GM21825 (cell line): Measurements from ENCODE around the gene RNF13.
"Not testable (repeated sequence)": the region's sequence is repeated elsewhere in the genome, so short reads cannot be mapped to it uniquely, and the experiment has no call there.

Source experiments
- ATAC-seq: cut with Tn5 transposase; IDR thresholded peaks from one replicate; pipeline ENCODE4 v1.9.1; 2021; ENCODE audit warnings: mild to moderate bottlenecking, moderate library complexity; ENCODE audit not compliant: unreplicated experiment

RNF13 gene

DNA sequence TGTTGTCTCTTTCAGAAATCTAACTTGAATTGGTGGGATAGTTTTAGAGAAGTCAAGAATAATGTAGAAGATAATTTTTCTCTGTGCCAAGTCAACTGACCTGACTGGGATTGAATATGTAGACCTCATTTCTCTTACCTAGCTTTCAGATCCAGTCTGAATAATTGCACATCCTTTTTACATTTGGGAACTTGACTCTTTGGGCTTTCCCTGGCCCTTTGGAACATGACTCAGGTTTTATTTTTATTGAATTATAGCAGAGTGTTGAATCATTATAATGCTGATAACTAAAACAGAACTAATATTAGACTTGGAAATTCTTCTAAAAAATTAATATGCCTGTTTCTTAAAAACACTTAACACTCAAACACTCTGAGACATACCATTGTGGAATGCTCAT lies 81.2 kb downstream of the RNF13 start:
- no peak for ATAC-seq

DNA sequence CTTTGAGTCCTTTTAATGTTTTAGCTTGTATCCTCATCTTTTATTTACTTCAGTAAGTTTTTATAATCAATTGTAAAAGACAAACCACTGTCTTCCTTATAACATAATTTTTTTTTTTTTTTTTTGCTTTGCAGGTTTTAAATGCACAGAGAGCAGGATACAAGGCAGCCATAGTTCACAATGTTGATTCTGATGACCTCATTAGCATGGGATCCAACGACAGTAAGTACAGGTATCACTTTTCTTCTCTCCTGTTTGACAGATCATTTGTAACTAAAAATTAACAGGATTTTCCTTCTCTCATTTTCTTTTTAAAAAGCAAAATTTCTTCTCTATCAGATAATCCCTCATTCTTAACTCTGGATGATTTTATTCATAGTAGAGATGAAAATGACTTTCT lies 82.3 kb downstream of the RNF13 start:
- ATAC-seq: no peak

DNA sequence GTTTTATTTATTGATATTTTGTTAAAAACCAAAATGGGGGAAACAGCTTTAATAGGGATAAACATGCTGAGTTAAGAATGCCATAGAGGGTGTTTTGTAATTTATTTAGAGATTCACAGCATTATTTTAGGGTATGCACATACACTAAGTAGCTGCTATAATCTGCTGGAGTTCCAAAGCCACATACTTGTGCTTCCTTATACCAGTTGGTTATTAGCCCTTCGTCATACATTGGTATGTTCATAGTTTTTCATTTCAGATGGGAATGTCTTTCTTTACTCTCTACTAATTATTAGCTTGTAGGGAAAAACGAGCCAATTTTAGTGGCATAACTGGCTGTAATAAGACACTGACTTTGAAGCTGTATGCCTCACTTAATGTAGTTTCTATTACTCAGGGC lies 82.8 kb downstream of the RNF13 start:
- no peak for ATAC-seq

DNA sequence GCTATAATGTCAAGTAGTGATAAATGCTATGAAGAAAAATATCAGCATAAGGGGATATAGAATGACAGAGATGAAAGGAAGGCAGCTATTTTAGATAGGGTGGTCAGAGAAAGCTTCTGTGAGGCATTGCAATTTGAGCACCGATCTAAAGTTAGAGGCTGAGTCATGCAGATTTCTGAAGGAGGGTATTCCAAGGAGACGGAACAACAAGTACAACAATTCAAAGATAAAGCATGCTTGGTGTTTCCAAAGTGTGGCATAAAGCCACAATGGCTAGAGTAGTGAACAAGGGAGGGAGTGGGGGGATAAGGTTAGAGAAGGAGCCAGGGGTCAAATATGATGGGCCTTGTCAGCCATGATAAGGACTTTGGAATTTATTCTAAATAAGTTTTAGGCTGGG lies 85.8 kb downstream of the RNF13 start:
- no peak for ATAC-seq

DNA sequence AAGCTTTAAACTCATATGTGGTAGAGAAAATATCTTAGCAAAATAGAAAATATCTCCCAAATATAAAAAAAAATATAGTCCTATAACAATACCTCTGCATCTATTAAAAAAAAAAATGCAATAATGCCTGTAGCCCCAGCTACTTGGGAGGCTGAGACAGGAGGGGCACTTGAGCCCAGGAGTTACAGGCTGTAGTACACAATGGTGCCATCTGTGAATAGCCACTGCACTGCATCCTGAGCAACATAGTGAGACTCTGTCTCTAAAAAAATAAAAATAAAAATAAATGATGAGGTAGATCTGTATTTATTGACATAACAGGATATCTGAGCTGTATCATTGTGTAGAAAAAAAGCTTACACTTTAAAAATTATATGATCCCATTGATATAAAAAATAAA lies 87.3 kb downstream of the RNF13 start:
- no peak for ATAC-seq

DNA sequence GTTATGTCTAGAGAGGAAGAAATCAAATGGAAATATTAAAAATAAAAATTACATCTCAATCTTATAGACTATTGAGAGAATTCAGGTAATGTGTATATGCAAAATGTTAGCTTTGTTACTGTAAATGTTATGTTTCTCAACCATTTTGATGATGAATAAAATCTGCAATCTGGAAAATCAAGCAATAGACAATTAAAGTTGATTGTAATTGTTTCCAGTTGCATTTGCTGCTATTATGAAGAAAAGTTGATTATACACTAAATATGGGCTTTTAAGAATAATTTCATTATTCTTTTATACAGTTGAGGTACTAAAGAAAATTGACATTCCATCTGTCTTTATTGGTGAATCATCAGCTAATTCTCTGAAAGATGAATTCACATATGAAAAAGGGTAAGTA lies 88.8 kb downstream of the RNF13 start:
- ATAC-seq: no peak

DNA sequence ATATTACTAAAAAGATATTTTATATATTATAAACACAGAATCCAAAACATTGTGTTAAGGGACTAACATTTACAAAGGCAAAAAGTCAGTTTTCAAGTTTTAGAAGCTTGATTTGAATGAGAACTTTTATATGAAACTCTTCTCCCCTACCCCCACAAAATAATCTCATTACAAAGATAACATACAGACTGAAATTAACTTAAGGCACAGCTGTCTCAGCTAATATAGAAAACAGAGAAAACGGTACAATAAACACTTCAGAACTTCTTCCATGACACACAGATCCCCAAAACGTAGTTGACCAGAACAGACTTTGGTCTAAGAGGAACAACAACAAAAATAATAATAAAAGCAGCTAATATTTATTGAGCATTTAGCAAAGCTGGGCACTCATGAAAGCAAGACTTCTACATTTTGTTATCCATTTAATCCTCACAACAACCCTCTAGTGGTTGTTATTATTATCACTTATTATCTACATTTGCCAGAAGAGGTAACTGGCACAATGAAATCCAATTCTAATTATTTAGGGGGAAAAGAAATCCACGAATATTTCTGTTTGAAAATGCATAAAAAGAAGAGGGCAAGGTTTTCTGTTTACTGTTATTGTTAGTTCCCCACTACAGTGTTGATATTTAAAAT lies 89.6 kb downstream of the RNF13 start:
- ATAC-seq: no peak

DNA sequence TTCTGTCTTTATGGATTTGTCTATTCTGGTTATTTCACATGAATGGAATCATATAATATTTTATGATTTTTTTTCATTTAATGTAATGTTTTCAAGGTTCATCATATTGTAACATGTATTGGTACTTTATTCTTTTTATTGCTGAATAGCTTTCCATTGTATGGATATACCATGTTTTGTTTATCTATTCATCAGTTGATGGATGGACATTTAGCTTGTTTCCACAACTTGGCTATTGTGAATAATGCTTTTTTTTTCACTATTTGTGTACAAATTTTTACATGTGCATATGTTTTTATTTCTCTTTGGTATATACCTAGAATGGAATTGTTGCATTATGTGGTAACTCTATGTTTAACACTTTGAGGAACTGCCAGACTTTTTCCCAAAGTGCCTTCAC lies 93.0 kb downstream of the RNF13 start:
- ATAC-seq: no peak

DNA sequence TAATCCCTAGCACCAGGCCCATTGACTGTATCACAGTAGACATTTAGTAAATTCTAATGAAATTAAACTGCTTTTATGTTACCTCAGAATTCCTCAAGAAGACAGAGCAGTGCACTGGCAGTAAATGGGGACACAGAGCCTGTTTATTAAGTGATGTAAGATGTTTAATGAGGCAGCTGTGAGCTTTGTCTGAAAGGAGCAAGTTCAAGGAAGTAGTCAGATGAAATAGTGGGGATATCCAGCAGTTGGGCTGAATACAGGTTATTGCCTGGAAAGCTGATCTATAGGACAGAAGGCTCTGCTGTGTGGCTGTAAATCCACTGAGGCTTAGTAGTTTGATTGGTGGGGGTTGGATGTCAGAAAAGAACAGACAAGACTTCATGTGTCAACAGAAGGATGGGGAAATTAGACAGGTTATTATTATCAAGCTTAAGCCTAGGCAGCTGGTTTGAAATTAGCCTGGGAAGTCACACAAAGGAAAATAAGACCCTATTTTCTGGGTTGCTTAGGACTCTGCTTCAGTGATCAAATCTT lies 95.5 kb downstream of the RNF13 start:
- no peak for ATAC-seq

DNA sequence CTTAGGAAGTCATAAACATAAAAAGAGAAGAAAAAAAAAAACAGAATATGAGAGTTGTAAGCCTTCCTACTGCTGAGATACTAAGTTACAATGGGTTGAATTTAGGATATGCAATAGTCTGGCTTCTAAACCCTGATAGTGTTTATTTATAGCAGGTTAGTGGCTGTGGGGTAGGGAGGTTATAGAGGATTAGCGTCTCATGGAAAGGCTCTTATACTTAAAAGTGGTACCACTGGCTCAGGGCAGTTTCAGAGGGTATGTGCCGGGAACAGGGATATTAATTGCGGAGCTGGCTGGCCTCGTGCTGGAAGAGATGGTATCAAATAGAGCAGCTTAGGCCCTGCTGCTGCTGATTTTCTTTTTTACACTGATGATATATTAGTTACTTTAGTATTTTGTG lies 96.9 kb downstream of the RNF13 start:
- ATAC-seq: no peak

DNA sequence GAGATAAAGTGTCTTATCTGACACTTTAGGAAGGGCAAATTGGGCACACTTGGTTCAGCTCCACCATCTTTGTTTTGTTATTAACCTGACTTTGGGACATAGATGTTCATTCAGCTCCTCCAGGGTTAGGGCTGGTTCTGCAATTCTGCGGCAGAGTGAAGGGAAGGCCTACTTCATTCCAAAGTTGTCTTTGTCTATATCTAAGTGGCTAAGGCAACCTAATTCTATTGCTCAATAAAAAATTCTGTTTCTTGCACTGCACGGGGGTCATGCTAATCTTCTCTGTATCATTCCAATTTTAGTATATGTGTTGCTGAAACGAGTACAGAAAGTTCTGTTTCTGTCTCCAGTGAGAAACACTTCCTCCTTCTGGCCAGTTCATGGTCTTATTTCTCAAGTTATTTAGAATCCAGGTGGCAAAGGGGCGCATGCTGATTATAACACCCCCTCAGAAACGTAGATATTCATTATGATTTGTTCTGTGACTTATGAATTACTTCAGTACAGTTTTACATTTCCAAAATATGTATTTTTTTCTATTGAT lies 104.2 kb downstream of the RNF13 start:
- ATAC-seq: no peak

DNA sequence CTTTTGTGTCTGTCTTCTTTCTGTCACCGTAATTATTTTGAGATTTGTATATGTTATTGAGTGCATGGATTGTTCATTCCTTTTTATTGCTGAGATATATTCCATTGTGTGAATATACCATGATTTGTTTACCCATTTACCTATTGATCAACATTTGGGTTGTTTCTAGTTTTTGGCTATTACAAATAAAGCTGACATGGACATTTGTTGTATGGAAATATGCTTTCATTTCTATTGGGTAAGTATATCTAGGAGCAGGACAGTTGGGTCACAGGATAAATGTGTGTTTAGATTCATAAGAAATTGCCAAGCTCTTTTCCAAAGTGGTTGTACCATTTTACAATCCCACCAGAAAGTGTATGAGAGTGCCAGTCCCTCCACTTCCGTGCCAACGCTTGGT lies 106.5 kb downstream of the RNF13 start:
- no peak for ATAC-seq

DNA sequence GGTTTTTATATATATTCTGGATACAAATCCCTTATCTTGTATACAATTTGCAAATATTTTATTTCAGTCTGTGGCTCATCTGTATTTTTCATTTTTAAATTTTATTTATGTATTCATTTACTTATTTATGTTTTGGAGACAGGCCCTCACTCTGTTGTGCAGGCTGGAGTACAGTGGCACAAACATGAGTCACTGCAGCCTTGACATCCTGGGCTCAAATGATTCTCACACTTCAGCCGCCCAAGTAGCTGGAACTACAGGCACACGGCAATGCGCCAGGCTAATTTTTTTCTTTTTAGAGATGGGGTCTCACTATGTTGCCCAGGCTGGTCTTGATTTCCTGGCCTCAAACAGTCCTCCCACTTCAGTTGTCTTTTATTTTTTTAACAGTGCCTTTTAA lies 107.1 kb downstream of the RNF13 start:
- no peak for ATAC-seq

DNA sequence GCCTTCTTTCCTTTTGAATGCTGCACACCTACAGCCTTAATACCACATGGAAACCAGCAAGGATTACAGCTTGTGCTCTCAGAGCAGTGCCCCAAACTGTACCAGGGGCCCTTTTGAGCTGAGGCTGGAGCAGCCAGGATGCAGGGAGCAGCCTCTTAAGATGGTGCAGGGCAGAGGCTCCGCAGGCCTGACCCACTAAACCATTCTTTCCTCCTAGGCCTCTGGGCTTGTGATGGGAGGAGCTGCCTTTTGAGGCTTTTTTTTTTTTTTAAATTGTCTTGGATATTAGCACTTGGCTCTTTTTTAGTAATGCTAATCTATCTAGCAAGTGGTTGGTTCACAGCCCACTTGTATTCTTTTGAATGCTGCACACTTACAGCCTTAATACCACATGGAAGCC lies 120.0 kb downstream of the RNF13 start:
- no peak for ATAC-seq

DNA sequence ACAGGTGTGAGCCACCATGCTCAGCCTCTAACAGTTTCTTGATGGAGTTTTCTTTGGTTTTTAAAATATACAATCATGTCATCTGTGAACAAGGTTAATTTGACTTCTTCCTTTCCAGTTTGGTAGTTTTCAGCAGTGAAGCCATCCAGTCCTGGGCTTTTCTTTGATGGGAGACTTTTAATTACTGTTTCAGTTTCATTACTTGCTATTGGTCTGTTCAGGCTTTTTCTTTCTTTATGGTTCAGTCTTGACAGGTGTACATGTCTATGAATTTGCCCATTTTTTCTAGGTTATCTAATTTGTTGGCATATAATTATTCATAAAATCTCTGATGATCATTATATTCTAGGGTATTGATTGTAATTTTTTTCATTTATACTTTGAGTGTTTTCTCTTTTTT lies 120.8 kb downstream of the RNF13 start:
- ATAC-seq: peak; percentile 57

DNA sequence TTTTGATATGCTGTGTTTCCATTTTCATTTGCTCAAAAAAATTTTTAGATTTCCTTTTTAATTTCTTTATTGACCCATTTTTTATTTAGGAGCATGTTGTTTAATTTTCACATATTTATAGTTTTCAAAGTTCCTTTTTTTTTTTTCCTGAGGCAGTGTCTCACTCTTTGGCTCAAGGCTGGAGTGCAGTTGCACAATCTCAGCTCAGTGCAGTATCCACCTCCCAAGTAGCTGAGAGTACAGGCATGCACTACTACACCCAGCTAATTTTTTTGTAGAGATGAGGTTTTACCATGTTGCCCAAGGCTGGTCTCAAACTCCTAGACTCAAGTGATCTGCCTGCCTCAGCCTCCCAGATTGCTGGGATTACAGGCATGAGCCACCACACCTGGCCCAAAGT lies 121.5 kb downstream of the RNF13 start:
- no peak for ATAC-seq

DNA sequence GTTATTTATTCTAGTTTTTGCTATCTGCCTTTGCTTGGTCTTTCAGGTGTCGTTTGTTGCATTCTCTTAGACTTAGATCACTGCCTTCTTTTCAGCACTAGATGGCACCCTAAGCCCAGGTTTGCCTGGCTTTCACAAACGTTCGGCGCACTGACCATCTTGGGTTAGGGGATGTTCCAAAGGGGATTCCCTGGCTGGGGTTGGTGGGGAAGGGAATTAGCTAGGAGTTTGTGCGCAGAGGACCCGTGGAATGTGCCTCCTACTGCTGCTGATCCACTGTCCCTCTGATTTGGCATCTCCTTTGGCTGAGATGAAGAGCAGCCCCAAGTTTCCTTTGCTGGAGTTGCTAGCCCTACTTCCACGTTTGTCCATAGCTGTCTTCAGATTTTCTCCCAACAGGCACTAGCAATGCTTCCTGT lies 123.8 kb downstream of the RNF13 start:
- ATAC-seq: peak; percentile 67

DNA sequence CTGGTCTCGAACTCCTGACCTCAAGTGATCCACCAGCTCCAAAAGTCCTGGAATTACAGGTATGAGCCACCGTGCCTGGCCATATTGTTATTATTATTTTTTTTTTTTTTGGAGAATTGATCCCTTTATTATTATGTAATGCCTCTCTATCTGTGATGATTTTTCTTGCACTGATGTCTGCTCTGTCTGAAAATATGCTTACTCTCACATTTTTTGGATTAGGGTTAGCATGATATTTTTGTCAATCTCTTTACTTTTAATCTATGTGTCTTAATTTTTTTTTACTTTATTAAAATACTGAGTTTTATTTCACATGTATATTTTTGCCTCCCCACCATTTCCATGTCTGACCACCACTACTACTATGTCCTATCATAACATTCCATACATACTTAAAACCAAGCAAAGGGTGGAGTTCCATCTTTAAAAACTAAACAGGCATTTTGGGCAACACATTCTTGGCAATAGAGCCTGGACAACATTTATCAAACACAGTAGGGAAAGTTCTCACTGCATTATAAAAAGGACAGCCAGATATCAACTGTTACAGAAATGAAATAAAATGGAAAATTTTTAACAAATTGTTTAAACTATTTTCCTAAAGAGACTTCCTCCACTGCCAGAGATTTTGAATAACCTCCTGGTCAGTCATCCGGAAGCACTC lies 125.5 kb downstream of the RNF13 start:
- not testable (repeated sequence) for ATAC-seq

DNA sequence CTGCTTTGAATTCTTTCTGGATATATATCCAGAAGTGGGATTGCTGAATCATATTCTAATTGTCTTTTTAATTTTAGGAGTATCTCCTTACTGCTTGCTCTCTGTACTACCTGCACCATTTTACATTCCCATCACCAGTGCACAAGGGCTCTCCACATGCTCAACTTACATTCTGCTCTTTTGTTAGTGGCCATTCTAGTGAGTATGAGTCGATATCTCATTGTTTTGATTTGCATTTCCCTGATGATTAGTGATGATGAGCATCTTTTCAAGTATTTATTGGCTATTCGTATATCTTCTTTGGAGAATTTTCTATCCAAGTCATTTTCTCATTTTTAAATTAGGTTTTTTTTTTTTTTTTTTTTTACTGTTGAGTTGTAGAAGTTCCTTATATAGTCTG lies 128.2 kb downstream of the RNF13 start:
- no peak for ATAC-seq

DNA sequence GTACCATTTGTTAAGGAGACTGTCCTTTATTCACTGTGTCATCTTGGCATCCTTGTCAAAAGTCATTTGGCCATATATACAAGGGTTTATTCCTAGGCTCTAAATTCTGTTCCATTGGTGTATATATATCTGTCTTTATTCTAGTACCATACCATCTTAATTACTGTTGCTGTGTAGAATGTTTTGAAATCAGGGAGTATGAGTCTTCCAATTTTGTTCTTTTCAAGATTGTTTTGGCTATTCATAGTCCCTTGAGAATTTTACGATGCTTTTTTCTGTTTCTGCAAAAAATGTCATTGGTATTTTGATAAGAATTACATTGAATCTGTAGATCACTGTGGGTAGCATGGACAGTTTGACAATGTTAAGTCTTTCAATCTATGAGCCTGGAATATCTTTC lies 128.9 kb downstream of the RNF13 start:
- ATAC-seq: no peak

DNA sequence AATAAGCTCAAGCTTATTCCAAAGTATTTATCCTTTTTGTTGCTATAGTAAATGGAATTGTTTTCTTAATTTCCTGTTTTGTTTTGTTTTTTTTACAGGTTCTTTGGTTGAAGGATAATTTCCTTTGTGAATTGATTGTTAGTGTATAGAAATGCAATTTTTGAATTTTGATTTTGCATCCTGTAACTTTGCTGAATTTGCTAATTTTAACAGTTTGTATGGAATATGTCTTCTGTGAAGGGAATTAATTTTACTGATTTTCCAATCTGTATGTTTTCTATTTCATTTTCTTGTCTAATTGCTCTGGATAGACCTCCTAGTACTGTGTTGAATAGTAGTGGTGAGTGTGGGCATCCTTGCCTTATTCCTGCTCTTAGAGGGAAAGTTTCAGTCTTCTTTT lies 129.4 kb downstream of the RNF13 start:
- no peak for ATAC-seq

DNA sequence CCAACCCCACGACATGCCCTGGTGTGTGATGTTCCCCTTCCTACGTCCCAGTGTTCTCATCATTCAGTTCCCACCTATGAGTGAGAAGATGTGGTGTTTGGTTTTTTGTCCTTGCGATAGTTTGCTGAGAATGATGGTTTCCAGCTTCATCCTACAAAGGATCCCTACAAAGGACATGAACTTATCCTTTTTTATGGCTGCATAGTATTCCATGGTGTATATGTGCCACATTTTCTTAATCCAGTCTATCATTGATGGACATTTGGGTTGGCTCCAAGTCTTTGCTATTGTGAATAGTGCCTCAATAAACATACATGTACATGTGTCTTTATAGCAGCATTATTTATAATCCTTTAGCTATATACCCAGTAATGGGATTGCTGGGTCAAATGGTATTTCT lies 131.0 kb downstream of the RNF13 start:
- ATAC-seq: not testable (repeated sequence)
